GM19193 (cell line): ENCODE data around the gene GPR3.

ENCODE experiments used
- POLR2A ChIP-seq: IDR thresholded peaks from 4 replicates; pipeline ENCODE4 v1.6.1; 2011; ENCODE audit not compliant: insufficient read depth, insufficient read length; ENCODE audit errors: extremely low read depth

The GPR3 gene, protein sequence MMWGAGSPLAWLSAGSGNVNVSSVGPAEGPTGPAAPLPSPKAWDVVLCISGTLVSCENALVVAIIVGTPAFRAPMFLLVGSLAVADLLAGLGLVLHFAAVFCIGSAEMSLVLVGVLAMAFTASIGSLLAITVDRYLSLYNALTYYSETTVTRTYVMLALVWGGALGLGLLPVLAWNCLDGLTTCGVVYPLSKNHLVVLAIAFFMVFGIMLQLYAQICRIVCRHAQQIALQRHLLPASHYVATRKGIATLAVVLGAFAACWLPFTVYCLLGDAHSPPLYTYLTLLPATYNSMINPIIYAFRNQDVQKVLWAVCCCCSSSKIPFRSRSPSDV

DNA sequence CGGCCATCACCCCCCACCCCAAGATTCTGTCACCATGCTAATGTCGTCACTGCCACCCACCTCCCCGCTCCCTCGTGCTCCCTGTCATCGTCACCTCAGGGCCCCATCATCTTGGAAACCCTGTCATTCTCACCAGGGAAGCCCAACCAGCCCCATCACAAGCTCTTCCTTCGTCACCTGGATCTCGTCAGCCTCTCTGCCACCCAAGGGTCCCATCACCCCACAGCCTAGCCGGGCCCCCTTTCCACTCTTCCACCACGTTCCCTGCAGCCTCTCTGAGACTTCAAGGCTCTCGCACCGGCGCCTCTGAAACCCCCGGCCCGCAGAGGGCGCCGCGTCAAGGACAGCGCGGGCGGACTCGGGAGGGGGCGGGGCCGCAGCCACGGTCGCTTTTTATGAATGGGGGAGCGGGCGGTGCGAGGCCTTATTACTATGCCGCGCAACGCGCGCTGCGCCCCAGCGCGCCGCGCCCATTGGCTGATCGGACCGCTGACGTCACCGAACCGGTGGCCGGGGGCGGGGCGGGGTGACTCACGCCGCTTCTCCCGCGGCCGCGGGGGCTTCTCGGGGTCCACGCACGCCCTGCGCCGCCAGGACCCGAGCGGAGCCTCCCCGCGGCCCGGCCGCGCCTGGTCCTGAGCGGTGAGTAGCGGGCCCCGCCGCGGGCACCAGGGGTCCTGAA lies at the start of gene GPR3:
Gene GPR3, plus strand, starts transcription at position 527 of the 682 bp plus-strand sequence. CDS start 1,177 bp downstream, outside the sequence.
- no peak for TF ChIP-seq POLR2A

DNA sequence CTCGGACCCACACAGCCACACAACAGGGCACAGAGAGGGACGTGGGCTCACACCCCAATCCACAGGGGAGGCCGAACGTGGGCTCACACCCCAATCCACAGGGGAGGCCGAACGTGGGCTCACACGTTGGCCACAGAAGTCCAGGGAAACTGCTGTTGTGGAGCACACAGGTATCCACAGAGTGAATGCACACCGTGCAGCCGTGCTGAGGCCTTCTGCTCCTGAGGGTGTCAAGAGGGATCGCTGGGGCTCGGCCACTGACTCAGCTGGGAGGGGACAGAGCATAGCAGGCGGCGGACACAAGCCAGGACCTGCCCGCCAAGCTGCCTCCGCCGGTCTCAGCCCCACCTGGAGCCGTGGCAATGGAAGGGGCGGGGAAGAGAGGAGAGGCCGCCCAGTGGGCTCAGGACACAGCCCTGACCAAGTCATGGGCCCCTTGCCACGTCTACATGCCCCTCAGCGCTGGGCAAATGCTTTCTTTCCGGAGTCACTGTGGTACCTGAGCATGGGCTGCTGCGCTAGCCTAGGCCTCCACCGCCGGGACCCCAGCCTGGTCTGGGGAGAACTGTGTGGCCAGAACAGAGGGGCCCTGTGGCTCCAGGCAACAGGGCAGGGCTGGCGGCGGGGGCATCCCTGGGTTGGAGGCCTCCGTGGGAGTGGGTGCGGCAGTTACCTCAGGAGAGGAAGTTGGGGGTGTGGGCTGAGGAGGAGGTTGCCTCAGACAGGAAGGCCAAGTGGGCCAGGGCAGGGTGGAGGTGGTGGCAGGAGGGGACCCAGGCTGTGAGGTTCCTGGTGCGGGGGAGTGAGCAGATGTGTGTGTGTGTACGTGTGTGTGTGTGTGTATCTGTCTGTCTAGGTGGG lies 49.4 kb upstream of the GPR3 start:
- TF ChIP-seq POLR2A, result peak; percentile 46

DNA sequence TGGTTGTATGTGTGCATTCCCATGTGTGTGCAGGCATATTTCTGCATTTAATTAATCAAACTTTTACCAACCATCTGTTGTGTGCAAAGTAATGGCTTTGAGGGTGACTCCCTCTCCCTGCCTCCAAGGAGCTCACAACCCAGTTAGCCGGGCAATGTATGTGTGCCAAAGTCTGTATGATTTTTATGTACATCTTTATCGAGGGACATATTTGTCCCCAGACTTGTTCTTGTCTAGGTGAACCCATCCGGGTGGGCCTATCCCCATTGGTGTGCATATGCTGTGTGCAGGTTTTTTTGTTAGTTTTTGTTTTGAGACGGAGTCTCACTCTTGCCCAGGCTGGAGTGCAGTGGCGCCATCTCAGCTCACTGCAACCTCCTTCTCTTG lies 48.8 kb upstream of the GPR3 start:
- TF ChIP-seq POLR2A, result no peak

DNA sequence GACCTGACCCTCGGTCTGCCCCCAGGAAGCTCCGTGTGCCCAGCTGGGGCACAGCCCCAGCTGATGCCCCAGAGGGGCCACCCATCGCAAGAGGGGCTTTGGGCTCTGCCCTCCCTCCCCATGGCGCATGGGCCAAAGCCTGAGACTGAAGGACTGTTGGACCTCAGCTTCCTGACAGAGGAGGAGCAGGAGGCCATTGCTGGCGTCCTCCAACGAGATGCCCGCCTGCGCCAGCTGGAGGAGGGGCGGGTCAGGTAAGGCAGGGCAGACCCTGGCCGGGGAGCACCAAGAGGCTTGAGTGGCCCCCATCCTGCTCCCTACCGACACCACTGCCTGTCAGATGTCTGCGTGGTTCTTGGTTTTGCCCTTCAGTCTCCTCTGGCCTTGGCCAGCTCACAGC lies 47.1 kb upstream of the GPR3 start:
- TF ChIP-seq POLR2A, result no peak

DNA sequence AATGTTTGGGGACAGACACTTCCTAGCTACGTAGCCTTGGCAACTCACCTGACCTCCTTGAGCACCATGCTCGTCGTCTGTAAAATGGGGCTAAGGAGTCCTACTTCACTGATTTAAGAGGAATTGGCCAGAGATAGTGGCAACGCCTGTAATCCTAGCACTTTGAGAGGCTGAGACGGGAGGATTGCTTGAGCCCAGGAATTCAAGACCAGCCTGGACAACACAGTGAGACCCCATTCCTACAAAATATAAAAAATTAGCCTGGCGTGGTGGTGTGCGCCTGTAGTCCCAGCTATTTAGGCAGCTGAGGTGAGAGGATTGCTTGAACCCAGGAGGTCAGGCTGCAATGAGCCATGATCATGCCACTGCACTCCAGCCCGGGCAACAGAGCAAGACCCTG lies 46.1 kb upstream of the GPR3 start:
- TF ChIP-seq POLR2A, result no peak

DNA sequence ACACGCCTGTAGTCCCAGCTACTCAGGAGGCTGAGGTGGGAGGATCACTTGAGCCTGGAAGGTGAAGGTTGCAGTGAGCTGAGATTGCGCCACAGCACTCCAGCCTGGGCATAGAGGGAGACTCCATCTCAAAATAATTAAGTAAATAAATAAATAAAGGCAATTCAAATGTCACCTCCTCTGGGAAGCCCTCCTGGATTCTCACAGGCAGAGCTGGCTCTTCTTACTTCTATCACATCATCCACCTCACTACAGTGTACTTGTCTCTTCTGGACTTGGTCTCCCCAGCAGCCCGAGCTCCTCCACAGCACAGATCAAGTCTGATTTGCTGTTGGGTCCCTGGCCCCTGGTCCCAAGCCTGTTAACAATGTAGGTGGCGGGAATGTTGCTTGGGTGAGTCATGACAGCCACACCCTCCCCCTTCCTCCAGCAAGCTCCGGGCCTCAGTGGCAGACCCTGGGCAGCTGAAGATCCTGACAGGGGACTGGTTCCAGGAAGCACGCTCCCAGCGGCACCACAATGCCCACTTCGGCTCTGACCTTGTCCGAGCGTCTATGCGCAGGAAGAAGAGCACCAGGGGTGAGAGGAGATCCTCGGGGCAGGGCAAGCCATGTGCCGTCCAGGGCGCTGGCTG lies 45.3 kb upstream of the GPR3 start:
- no peak for TF ChIP-seq POLR2A

DNA sequence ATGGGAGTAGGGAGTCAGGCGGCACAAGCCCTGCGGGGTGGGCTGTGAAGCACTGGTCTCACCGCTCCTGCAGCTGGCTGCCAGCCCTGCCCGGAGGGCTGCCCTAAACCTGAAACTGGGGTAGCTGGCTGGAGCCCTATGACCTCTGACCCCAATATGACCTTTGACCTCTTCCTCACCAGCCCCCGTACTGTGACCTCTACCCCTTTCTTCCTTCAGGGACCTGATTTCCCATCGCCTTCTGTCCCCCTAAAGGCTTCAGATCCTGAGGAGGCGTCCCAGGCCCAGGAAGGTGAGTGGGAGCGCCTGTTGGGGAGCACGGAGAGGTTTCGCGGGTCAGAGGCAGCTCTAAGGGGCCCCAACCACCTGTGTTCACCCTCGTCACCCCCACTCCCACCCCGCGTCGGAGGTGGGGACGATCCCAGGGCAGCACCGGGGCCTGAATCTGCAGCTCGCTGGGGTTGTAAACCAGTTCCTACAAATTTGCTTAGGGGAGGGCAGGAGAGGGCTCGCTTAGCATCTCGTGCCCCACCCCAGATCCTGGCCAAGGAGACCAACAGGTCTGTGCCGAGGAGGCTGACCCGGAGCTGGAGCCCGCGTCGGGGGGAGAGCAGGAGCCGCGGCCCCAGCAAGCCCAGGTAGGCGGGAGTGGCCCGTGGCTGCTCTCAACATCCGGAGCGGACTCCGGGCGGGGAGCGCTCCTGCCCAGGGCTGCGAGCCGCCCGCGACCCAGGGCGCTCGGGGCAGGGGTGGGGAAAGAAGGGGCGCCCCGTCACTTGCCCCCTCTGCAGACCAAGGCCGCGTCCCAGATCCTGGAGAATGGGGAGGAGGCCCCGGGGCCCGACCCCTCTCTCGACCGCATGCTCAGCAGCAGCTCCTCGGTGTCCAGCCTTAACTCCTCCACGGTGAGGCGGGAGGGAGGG lies 43.3 kb upstream of the GPR3 start:
- TF ChIP-seq POLR2A, result no peak

DNA sequence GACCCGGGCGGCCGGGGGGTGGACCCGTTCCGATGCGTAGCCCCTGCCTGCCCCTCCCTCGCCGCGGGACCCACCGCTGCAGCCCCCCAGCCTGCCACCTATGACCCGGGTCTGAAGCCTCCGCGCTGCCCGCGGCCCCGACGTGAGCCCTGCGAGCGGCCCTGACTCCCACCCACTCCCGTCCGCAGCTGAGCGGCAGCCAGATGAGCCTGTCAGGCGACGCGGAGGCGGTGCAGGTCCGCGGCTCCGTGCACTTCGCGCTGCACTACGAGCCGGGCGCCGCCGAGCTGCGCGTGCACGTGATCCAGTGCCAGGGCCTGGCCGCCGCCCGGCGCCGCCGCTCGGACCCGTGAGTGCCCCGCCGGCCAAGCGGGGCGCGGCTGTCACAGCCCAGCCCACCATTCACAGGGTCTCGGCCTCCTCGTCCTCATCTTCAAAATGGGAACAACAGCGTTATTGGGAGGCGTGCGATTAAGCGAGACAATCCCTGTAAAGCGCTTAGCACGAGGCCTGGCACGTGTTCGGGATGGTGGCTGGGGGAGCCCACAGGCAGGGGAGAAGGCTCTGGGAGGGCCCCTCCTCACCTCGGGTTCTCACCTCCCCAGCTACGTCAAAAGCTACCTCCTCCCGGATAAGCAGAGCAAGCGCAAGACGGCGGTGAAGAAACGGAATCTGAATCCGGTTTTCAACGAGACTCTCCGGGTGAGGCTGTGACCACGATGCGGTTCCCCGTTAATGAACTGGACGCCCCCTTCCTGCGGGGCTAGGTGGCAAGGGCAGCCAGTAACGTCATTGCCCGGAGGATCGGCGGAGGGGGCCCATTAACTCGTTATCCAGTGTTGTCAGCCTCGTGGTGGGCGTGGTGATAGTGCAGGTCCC lies 42.4 kb upstream of the GPR3 start:
- no peak for TF ChIP-seq POLR2A

DNA sequence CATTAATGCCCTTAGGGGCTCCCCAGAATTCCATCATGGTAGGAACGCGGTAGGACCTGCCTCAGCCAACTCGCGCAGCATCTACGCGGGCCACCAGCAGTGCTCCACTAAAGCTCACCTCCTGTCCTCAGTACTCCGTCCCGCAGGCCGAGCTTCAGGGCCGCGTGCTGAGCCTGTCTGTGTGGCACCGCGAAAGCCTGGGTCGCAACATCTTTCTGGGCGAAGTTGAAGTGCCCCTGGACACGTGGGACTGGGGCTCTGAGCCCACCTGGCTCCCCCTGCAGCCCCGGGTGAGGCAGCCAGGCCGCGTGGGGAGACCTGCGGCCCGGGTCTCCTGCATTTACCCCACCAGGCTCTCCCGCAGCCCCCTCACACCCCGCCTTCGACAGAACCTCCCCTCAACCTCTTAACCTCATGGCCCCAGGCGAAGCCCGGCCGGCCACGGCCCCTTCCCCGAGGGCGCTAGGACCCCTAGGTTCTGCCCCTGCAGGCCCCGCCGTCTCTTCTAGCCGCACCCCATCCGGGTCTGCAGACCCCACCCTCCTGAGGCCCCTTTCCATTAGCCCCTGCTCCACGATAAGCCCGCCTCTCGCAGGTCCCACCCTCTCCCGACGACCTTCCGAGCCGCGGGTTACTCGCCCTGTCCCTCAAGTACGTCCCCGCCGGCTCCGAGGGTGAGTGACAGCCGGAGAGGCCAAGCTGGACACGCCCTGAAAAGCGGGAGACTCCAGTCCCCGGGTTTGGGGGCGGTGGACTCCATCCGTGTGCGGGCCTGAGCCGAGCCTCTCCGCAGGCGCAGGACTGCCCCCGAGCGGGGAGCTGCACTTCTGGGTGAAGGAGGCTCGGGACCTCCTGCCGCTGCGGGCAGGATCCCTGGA lies 41.5 kb upstream of the GPR3 start:
- no peak for TF ChIP-seq POLR2A

DNA sequence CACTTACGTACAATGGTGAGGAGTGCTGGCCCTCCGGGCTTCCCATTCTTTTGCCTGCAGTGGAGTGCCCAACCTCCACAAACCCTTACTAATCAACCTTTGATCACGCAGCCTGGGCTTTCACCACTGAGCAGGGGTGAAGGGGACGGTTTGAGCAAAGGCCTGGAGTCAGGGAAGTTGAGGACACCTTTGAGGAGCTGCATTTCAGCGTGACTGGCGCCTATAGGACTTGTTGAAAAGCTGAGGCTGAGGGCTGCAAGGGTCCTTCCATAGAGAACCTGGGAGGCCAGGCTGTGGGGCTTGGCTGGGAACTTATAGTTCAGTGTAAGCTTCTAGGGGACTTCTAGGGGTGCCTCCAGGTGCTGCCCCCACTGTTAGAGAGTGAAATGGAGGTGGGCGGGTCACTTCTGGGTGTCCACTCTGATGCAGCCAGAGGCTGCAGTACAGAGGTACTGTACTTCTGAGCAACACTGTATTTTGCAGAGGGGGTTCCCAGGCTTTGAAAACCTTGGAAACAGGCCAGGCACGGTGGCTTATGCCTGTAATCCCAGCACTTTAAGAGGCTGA lies 40.8 kb upstream of the GPR3 start:
- no peak for TF ChIP-seq POLR2A

DNA sequence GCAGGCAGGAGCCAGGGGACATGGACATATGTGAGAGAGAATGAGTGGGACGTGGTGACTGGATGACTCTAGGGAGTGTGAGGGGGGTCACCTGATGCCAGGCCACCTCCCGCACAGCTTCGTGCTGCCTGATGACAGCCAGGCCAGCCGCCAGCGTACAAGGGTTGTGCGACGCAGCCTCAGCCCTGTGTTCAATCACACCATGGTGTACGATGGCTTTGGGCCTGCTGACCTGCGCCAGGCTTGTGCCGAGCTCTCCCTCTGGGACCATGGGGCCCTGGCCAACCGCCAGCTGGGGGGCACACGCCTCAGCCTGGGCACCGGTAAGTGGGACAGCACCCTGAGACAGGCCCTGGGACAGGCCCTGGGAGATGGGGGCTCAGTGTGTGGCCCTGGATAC lies 39.3 kb upstream of the GPR3 start:
- no peak for TF ChIP-seq POLR2A

DNA sequence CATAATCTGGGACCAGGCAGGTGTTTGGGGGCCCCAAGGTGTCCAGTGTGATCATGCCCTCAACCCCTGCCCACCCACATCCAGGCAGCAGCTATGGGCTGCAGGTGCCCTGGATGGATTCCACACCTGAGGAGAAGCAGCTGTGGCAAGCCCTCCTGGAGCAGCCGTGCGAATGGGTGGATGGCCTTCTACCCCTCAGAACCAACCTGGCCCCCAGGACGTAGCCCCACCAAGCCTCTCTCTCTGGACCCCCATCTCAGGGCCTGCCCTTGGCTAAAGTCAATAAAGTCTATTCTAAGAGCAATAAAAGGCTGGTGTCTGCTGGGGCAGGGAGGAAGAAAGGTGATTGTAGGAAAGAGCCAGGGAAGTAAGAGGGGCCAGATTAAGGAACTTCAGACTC lies 38.8 kb upstream of the GPR3 start:
- TF ChIP-seq POLR2A, result no peak
